ENCODE results near the gene KCNJ4. TPM values are rescaled to one million over a fixed set of nuclear protein-coding genes. Genes with fewer than 3 reads are reported as not detected.
"Not testable (repeated sequence)": the region's sequence is repeated elsewhere in the genome, so short reads cannot be mapped to it uniquely, and the experiment has no call there.

The KCNJ4 gene
- total RNA-seq, 1 donor from 2014 or later: 0.82 TPM

GRCh38 chr22:38394929-38395624 lies 59.9 kb downstream of the KCNJ4 start:
- H3K4me2 ChIP-seq: peak overlapping the region; percentile 78
- Mint-ChIP-seq H3K4me3 (peak overlapping the region; percentile 90), H3K4me1 (peaks cover 57% of the 10 kb centered on the region)
- H3K27me3 ChIP-seq; H3K36me3 Mint-ChIP-seq; H2AFZ ChIP-seq (replicated peaks); H3K27me3 Mint-ChIP-seq (ENCODE audit: insufficient read depth, low read depth); H3K27ac Mint-ChIP-seq; H3K9me3 ChIP-seq (ENCODE audit: low read depth); H3K9ac ChIP-seq; H3K9me3 Mint-ChIP-seq; DNase-seq (ENCODE audit: low spot score); H3K36me3 ChIP-seq: not testable (repeated sequence)
- H3K79me2 ChIP-seq (ENCODE audit: low read depth): peaks cover 85% of the 10 kb centered on the region
- H3F3A ChIP-seq (ENCODE audit: low read depth): peaks cover 55% of the 10 kb centered on the region
- H4K20me1 ChIP-seq (ENCODE audit: low read depth): peaks cover 65% of the 10 kb centered on the region
- H3K27ac ChIP-seq: peak overlapping the region; percentile 51
- H3K4me1 ChIP-seq: peaks cover 59% of the 10 kb centered on the region
- H3K4me3 ChIP-seq: peak overlapping the region; percentile 62

DNA sequence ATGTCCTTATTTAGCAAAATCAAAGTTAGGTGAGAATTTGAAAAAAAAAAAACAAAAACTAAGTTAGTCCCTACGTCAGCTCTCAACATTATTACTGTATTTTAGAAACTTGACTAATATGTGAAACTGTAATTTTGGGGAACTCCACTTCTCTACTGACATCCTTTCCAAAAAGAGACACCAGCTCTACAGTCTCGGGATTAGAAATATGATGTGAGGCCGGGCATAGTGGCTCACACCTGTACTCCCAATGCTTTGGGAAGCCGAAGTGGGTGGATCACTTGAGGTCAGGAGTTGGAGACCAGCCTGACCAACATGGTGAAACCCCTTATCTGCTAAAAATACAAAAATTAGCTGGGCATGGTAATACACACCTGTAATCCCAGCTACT lies 65.6 kb downstream of the KCNJ4 start:
- H3K36me3 Mint-ChIP-seq; H3K36me3 ChIP-seq; H3K27me3 Mint-ChIP-seq (ENCODE audit: insufficient read depth, low read depth); H3K4me3 Mint-ChIP-seq; H3K27ac Mint-ChIP-seq; DNase-seq (ENCODE audit: low spot score); H3K4me3 ChIP-seq; H3K9ac ChIP-seq; H3K27me3 ChIP-seq; H3K9me3 Mint-ChIP-seq; H3K9me3 ChIP-seq (ENCODE audit: low read depth); H2AFZ ChIP-seq (replicated peaks): not testable (repeated sequence)
- Histone ChIP-seq H3K4me1 (peaks cover 68% of the 10 kb centered on the region), H3K79me2 (ENCODE audit: low read depth) (peaks cover 91% of the 10 kb centered on the region), H4K20me1 (ENCODE audit: low read depth) (peaks cover 65% of the 10 kb centered on the region), H3F3A (ENCODE audit: low read depth) (peaks cover 47% of the 10 kb centered on the region), H3K27ac (peak overlapping the region; percentile 2), H3K4me2 (peak overlapping the region; percentile 13)
- H3K4me1 Mint-ChIP-seq: peaks cover 30% of the 10 kb centered on the region

- H3K4me3 Mint-ChIP-seq, H3K27ac Mint-ChIP-seq: not testable (repeated sequence)
Observed at GRCh38 chr22:38388506-38389427, 66.2 kb downstream of the KCNJ4 start.

DNA sequence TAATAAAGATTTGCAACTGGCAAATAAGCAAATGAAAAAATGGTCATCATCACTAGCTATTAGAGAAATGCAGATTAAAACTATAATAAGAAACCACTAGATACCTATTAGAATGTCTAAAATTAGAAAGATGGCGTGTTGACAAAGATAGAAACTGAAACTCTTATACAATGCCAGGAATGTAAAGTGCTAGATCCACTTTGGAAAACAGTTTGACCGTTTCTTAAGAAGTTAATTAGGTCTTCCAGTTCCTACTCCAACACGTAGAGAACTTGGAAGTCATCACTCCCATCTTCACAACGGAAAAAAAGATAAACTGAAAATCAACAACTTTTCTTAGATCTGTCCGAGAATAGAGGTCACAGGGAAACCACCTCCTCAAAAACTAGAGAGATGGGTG lies 68.1 kb downstream of the KCNJ4 start:
- peak overlapping the region; percentile 65 for H3K4me2 ChIP-seq
- Mint-ChIP-seq H3K36me3 (peaks cover 12% of the 10 kb centered on the region), H3K4me1 (peaks cover 24% of the 10 kb centered on the region)
- H3K36me3 ChIP-seq; H3K9me3 Mint-ChIP-seq; H3K4me3 Mint-ChIP-seq; H2AFZ ChIP-seq (replicated peaks); H3K9me3 ChIP-seq (ENCODE audit: low read depth); H3K27me3 Mint-ChIP-seq (ENCODE audit: insufficient read depth, low read depth); H3K27ac Mint-ChIP-seq; H3K9ac ChIP-seq; DNase-seq (ENCODE audit: low spot score); H3K4me3 ChIP-seq; H3K27me3 ChIP-seq: not testable (repeated sequence)
- peaks cover 43% of the 10 kb centered on the region for H3F3A ChIP-seq (ENCODE audit: low read depth)
- H3K27ac ChIP-seq: peak overlapping the region; percentile 3
- H3K4me1 ChIP-seq: peaks cover 68% of the 10 kb centered on the region
- H3K79me2 ChIP-seq (ENCODE audit: low read depth): peaks cover 86% of the 10 kb centered on the region
- peaks cover 62% of the 10 kb centered on the region for H4K20me1 ChIP-seq (ENCODE audit: low read depth)

More at GRCh38 chr22:38388506-38389427, 66.2 kb downstream of the KCNJ4 start:
- H3K9ac ChIP-seq; H3K4me3 ChIP-seq; H3K27me3 ChIP-seq; DNase-seq (ENCODE audit: low spot score); H3K36me3 Mint-ChIP-seq; H3K36me3 ChIP-seq; H3K27me3 Mint-ChIP-seq (ENCODE audit: insufficient read depth, low read depth); H3K9me3 Mint-ChIP-seq; H3K9me3 ChIP-seq (ENCODE audit: low read depth); H2AFZ ChIP-seq (replicated peaks): not testable (repeated sequence)
- peaks cover 25% of the 10 kb centered on the region for H3K4me1 Mint-ChIP-seq
- Histone ChIP-seq H3K27ac (peak overlapping the region; percentile 82), H4K20me1 (ENCODE audit: low read depth) (peaks cover 60% of the 10 kb centered on the region), H3K4me2 (peak overlapping the region; percentile 65), H3K4me1 (peaks cover 63% of the 10 kb centered on the region), H3F3A (ENCODE audit: low read depth) (peaks cover 43% of the 10 kb centered on the region), H3K79me2 (ENCODE audit: low read depth) (peaks cover 86% of the 10 kb centered on the region)

DNA sequence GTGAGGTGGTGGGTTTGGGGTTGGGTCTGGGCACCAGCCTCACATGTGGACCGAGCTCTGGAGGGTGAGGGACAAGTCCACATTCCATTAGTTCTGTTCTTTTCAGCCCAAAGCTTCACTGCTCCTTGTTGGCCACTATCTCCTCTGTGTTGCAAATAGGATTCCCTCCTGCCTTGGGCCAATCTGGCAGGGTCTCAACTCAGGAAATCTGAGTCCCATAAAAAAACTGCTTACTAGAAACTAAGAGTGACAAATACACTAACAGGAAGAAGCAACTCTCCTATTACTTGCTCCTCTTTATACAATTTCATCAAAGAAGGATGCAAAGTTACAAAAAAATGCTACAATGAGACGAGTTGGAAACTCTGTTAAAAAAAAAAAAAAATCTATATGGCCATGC lies 71.6 kb downstream of the KCNJ4 start:
- Histone ChIP-seq H3K4me2 (peak overlapping the region; percentile 50), H3K27me3 (no peaks in the 10 kb centered on the region), H3K27ac (no peak overlapping the region), H3K9me3 (ENCODE audit: low read depth) (no peaks in the 10 kb centered on the region), H3K4me1 (peaks cover 36% of the 10 kb centered on the region), H4K20me1 (ENCODE audit: low read depth) (peaks cover 45% of the 10 kb centered on the region), H2AFZ (replicated peaks) (no peak overlapping the region), H3K4me3 (peak overlapping the region; percentile 1), H3K36me3 (peaks cover 4% of the 10 kb centered on the region), H3K79me2 (ENCODE audit: low read depth) (peaks cover 72% of the 10 kb centered on the region), H3F3A (ENCODE audit: low read depth) (peaks cover 11% of the 10 kb centered on the region), H3K9ac (no peak overlapping the region)
- H3K36me3 Mint-ChIP-seq: peaks cover 20% of the 10 kb centered on the region
- TF ChIP-seq EZH2 (IDR thresholded peaks at IDR 0.05): no peak
- no peak for TF ChIP-seq EZH2phosphoT487 (IDR thresholded peaks at IDR 0.05)
- TF ChIP-seq CTCF (IDR thresholded peaks at IDR 0.05): no peak
- DNase-seq (ENCODE audit: low spot score): no peak
- H3K4me1 Mint-ChIP-seq: peaks cover 11% of the 10 kb centered on the region
- H3K4me3 Mint-ChIP-seq: no peak overlapping the region
- H3K9me3 Mint-ChIP-seq: no peaks in the 10 kb centered on the region
- no peak overlapping the region for H3K27ac Mint-ChIP-seq
- no peaks in the 10 kb centered on the region for H3K27me3 Mint-ChIP-seq (ENCODE audit: insufficient read depth, low read depth)

DNA sequence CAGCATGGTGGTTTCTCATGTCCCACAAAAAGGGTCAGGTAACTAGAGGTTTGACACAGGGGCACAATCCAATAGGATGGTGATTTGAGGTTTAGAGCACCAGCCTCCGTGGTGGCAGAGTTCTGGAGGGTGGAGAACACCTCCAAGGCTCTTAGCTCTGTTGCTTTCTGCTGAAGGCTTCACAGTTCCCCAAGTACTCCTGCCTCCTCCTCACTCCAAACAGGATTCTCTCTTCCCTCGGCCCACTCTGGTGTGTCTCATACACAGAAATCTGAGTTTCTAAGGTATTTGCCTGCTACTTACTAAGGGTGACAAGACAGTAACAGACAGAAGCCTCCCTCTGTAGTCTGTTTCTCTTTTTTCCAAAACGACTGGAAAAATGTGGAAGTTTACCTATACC lies 73.6 kb downstream of the KCNJ4 start:
- Histone ChIP-seq H3K79me2 (ENCODE audit: low read depth) (peaks cover 53% of the 10 kb centered on the region), H3K4me1 (peaks cover 18% of the 10 kb centered on the region), H4K20me1 (ENCODE audit: low read depth) (peaks cover 36% of the 10 kb centered on the region)
- not testable (repeated sequence) for H2AFZ ChIP-seq (replicated peaks); H3K27ac ChIP-seq; H3K27ac Mint-ChIP-seq; H3K27me3 ChIP-seq; H3K4me2 ChIP-seq; DNase-seq (ENCODE audit: low spot score); H3F3A ChIP-seq (ENCODE audit: low read depth); H3K36me3 ChIP-seq; H3K27me3 Mint-ChIP-seq (ENCODE audit: insufficient read depth, low read depth); H3K9me3 ChIP-seq (ENCODE audit: low read depth); H3K9me3 Mint-ChIP-seq; H3K9ac ChIP-seq; H3K4me3 ChIP-seq; H3K4me3 Mint-ChIP-seq
- Mint-ChIP-seq H3K36me3 (peaks cover 27% of the 10 kb centered on the region), H3K4me1 (peaks cover 11% of the 10 kb centered on the region)

Data from neural progenitor cell (in vitro differentiated cells).